Stomach smooth muscle (tissue), 2 donors: ENCODE data around the gene PANK2.
"Not testable (repeated sequence)": the region's sequence is repeated elsewhere in the genome, so short reads cannot be mapped to it uniquely, and the experiment has no call there.

Source experiments
- H3K27ac ChIP-seq: one replicate; pipeline ENCODE4 v1.7.0; 2013; ENCODE audit warnings: mild to moderate bottlenecking, low read length, inconsistent platforms
- H3K27me3 ChIP-seq, 2 donors: one replicate each; pipeline ENCODE4 v1.7.0; 2013; ENCODE audit warnings: low read length in 2 of 2; ENCODE audit not compliant: insufficient read depth in 2 of 2, control insufficient read depth in 1 of 2
- H3K36me3 ChIP-seq, 2 donors: one replicate each; pipeline ENCODE4 v1.7.0; 2013; ENCODE audit warnings: low read length in 2 of 2; ENCODE audit not compliant: control insufficient read depth in 2 of 2, insufficient read depth in 2 of 2
- H3K4me1 ChIP-seq: one replicate; pipeline ENCODE4 v1.7.0; 2013; ENCODE audit warnings: low read length; ENCODE audit not compliant: control insufficient read depth, insufficient read depth
- H3K4me3 ChIP-seq, 2 donors: one replicate each; pipeline ENCODE4 v1.7.0; 2013; ENCODE audit warnings: low read length in 2 of 2
- H3K9ac ChIP-seq, 2 donors: one replicate each; pipeline ENCODE4 v1.7.0; 2013; ENCODE audit warnings: low read length in 2 of 2, mild to moderate bottlenecking in 1 of 2
- H3K9me3 ChIP-seq, 2 donors: one replicate each; pipeline ENCODE4 v1.7.0; 2013; ENCODE audit warnings: low read length in 2 of 2; ENCODE audit not compliant: control insufficient read depth in 2 of 2
- donor health status: healthy.
- donor health status: Pancreatic carcinoma.

PANK2 gene

DNA sequence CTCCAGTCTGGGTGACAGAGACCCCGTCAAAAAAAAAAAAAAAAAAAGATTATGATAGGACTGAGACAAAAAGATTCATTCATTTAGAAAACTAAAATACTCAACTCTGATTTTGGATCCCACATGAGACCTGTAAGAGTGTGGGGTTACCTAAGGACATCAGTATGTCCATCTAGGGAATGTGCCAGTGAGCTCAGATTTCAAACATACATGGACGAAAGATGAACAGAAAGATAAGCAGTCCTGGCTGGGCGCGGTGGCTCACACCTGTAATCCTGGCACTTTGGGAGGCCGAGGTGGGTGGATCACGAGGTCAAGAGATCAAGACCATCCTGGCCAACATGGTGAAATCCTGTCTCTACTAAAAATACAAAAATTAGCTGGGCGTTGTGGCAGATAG lies 57.5 kb downstream of the PANK2 start:
- H3K9ac ChIP-seq, H3K36me3 ChIP-seq, H3K4me1 ChIP-seq, H3K27ac ChIP-seq, H3K27me3 ChIP-seq, H3K4me3 ChIP-seq, H3K9me3 ChIP-seq: not testable (repeated sequence)

DNA sequence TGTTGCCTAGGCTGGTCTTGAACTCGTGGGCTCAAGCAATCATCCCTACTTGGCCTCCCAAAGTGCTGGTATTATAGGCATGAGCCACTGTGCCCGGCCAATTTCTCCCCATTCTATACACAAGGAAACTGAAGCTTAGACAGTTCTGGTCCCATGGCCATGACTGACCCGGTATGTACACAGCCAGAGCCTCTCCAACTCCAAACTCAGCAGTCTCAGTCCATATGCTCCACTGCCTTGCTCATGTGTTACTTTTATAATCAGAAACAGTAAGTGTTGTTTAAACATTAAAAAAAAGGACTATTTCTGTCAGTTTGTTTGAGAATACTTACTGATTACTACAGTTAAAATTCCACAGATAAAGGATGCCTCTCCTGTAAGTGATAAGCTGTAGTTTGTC lies 75.5 kb downstream of the PANK2 start:
- Histone ChIP-seq H3K27ac (no peak overlapping the region), H3K9ac (no peak overlapping the region), H3K27me3 (no peaks in the 10 kb centered on the region), H3K9me3 (no peaks in the 10 kb centered on the region), H3K36me3 (no peaks in the 10 kb centered on the region), H3K4me1 (no peaks in the 10 kb centered on the region), H3K4me3 (no peak overlapping the region)

DNA sequence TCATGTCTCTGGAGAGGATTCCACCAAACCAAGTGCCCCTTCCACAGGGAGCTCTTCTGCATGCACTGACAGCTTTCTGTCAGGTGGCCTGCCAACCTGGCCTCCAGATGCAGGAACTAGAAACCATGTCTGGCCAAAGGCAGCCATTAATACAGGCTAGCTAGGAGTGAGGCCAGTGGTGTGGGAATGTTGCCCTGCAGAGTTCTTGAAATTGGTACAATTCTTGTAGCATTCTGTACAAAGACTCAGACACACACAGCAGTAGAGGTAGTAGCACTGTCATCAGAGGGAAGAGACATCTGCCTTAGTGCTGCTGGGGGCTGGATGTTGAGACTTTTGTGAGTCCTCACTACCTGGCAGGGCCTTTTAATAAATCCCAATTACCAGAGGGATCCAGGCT lies 77.4 kb downstream of the PANK2 start:
- H3K4me1 ChIP-seq: no peaks in the 10 kb centered on the region
- no peaks in the 10 kb centered on the region for H3K27me3 ChIP-seq
- H3K9ac ChIP-seq: no peak overlapping the region
- H3K36me3 ChIP-seq: no peaks in the 10 kb centered on the region
- H3K9me3 ChIP-seq: no peaks in the 10 kb centered on the region
- no peak overlapping the region for H3K27ac ChIP-seq
- H3K4me3 ChIP-seq: no peak overlapping the region

DNA sequence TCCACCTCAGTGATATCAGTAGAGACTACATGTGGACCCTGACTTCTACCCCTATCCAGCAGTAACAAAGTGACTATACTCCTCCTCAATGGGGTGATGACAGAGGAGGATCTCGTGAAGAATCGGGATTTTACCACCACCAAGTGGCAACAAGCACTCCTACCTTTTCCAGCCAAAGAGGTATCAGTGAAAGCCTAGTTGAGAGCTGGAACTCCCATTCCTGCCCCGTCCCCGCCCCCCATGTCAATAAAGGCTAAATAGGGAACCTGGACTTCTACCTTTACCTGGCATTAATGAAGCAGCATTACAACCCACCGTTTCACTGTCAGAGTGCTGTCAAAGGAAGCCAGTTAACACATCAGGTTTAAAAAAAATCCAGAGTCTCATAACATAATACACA lies 80.8 kb downstream of the PANK2 start:
- H3K27me3 ChIP-seq: no peaks in the 10 kb centered on the region
- no peak overlapping the region for H3K27ac ChIP-seq

DNA sequence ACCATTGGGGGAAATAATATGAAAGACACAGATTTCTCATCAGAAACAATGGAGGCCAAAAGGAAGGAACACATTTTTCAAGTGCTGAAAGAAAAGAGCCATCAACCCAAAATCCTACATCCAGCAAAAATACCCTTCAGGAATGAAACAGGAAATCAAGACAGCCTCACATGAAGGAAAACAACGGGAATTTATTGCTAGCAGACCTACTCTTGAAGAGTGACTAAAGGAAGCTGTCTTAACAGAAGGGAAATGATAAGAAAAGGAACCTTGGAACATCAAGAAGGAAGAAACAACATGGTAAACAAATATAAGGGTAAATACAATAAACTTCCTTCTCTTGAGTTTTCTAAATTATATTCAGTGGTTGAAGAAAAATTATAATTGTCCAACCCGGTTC lies 82.0 kb downstream of the PANK2 start:
- no peaks in the 10 kb centered on the region for H3K9me3 ChIP-seq
- H3K27ac ChIP-seq: no peak overlapping the region
- no peaks in the 10 kb centered on the region for H3K4me1 ChIP-seq

More for the DNA sequence above, 80.8 kb downstream of the PANK2 start:
- Histone ChIP-seq H3K4me1 (no peaks in the 10 kb centered on the region), H3K9me3 (no peaks in the 10 kb centered on the region), H3K4me3 (no peak overlapping the region), H3K9ac (no peak overlapping the region), H3K36me3 (no peaks in the 10 kb centered on the region)

DNA sequence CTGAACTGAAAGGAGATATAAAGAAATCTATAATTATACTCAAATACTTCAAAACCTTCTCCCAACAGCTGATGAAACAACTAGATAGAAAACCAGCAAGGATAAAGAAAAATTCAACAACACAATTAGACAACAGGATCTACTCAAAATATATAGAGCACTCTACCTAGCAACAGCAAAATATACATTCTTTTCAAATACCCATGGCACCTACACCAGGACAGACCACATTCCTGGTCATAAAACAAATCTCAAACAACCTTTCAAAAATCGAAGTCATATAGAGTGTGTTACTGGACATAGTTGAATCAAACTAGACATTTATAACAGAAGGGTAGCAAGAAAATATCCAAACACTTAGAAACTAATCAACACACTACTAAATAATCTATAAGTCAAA lies 83.0 kb downstream of the PANK2 start:
- no peaks in the 10 kb centered on the region for H3K27me3 ChIP-seq
- no peak overlapping the region for H3K9ac ChIP-seq
- no peak overlapping the region for H3K4me3 ChIP-seq
- H3K9me3 ChIP-seq: no peaks in the 10 kb centered on the region
- H3K4me1 ChIP-seq: no peaks in the 10 kb centered on the region
- no peaks in the 10 kb centered on the region for H3K36me3 ChIP-seq
- no peak overlapping the region for H3K27ac ChIP-seq

More for the DNA sequence above, 82.0 kb downstream of the PANK2 start:
- H3K4me3 ChIP-seq: no peak overlapping the region
- H3K27me3 ChIP-seq: no peaks in the 10 kb centered on the region
- no peak overlapping the region for H3K9ac ChIP-seq
- H3K36me3 ChIP-seq: no peaks in the 10 kb centered on the region

DNA sequence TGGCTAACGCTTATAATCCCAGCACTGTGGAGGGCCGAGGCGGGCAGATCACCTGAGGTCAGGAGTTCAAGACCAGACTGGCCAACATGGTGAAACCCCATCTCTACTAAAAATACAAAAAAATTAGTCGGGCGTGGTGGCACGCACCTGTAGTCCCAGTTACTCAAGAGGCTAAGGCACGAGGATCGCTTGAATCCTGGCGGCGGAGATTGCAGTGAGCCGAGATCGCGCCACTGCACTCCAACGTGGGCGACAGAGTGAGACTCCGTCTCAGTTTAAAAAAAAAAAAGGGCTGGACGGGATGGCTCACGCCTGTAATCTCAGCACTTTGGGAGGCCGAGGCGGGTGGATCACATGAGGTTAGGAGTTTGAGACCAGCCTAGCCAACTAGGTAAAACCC lies 83.4 kb downstream of the PANK2 start:
- not testable (repeated sequence) for H3K27me3 ChIP-seq, H3K9me3 ChIP-seq, H3K36me3 ChIP-seq, H3K4me3 ChIP-seq, H3K27ac ChIP-seq, H3K4me1 ChIP-seq, H3K9ac ChIP-seq

DNA sequence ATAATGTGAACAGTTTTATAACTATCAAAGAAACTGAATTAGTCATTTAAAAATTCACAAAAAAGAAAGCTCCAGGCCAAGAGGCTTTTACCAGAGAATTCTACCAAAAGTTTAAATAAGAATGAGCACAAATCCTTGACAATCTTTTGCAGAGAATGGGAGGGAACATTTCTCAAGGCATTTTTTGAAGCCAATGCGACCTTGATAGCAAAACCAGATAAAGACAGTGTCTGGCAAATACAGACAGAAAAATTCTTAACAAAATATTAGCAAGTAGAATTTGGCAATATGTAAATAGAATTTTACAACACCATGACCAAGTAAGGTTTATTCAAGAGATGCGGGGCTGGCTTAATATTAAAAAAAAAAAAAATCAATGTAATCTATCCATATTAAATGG lies 84.5 kb downstream of the PANK2 start:
- H3K4me3 ChIP-seq: no peak overlapping the region
- no peak overlapping the region for H3K9ac ChIP-seq
- no peaks in the 10 kb centered on the region for H3K36me3 ChIP-seq
- H3K9me3 ChIP-seq: no peaks in the 10 kb centered on the region
- H3K27ac ChIP-seq: no peak overlapping the region
- no peaks in the 10 kb centered on the region for H3K27me3 ChIP-seq
- H3K4me1 ChIP-seq: no peaks in the 10 kb centered on the region

DNA sequence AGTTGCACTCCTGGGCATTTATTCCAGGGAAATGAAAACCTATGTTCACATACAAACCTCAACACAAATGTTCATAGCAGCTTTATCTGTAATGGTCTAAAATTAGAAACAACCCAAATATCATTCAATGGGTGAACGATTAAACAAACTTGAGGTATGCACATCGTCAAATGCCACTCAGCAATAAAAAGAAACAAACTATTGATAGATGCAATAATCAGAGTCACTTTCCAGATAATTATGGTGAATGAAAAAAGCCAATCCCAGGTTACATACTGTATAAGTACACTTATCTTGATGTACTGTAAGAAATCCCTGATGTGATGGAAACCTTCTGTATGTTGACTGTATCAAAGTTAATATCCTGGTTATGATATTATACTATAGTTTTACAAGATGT lies 87.3 kb downstream of the PANK2 start:
- Histone ChIP-seq H3K27ac (no peak overlapping the region), H3K9ac (no peak overlapping the region), H3K4me3 (no peak overlapping the region), H3K9me3 (no peaks in the 10 kb centered on the region), H3K4me1 (no peaks in the 10 kb centered on the region), H3K27me3 (no peaks in the 10 kb centered on the region), H3K36me3 (no peaks in the 10 kb centered on the region)
